Measurements from ENCODE around the gene CDK11B.
A peak's percentile ranks its signal among the peaks of the same experiment; 100 is the strongest.
"Not testable (repeated sequence)": the region's sequence is repeated elsewhere in the genome, so short reads cannot be mapped to it uniquely, and the experiment has no call there.

CDK11B gene

GRCh38 chr1:1696431-1697357, 37.9 kb upstream of the CDK11B start:
- not testable (repeated sequence) for H3K27ac ChIP-seq; DNase-seq; H3K27me3 ChIP-seq (ENCODE audit: insufficient read depth, low read depth, severe bottlenecking); H3K9me3 ChIP-seq (ENCODE audit: severe bottlenecking); H3K36me3 ChIP-seq; H3K4me3 ChIP-seq (ENCODE audit: low read depth, low read length)

- Histone ChIP-seq H3K4me3 (ENCODE audit: low read depth, low read length) (peak within 1 kb of the TSS; percentile 53), H3K27ac (peak within 1 kb of the TSS; percentile 86)
- H3K36me3 ChIP-seq; H3K9me3 ChIP-seq (ENCODE audit: severe bottlenecking); H3K27me3 ChIP-seq (ENCODE audit: insufficient read depth, low read depth, severe bottlenecking): not testable (repeated sequence)
- peak; percentile 88 for DNase-seq
- TF ChIP-seq, protein P1, sequence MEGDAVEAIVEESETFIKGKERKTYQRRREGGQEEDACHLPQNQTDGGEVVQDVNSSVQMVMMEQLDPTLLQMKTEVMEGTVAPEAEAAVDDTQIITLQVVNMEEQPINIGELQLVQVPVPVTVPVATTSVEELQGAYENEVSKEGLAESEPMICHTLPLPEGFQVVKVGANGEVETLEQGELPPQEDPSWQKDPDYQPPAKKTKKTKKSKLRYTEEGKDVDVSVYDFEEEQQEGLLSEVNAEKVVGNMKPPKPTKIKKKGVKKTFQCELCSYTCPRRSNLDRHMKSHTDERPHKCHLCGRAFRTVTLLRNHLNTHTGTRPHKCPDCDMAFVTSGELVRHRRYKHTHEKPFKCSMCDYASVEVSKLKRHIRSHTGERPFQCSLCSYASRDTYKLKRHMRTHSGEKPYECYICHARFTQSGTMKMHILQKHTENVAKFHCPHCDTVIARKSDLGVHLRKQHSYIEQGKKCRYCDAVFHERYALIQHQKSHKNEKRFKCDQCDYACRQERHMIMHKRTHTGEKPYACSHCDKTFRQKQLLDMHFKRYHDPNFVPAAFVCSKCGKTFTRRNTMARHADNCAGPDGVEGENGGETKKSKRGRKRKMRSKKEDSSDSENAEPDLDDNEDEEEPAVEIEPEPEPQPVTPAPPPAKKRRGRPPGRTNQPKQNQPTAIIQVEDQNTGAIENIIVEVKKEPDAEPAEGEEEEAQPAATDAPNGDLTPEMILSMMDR (IDR thresholded peaks at IDR 0.05; ENCODE audit: low read depth, low read length): 0 out of 2 replicates have a peak, but pooled peaks have one; percentile 2
Measured at GRCh38 chr1:1692714-1693647, 34.2 kb upstream of the CDK11B start, which contains the start of gene SLC35E2B. Gene SLC35E2B, minus strand, starts transcription at chr1:1692795. Its CDS starts 16,096 bp downstream, at chr1:1676699.

- H3K36me3 ChIP-seq; H3K9me3 ChIP-seq (ENCODE audit: severe bottlenecking); H3K27me3 ChIP-seq (ENCODE audit: insufficient read depth, low read depth, severe bottlenecking): not testable (repeated sequence)
- DNase-seq: peak; percentile 62
- H3K4me3 ChIP-seq (ENCODE audit: low read depth, low read length): peak overlapping the region; percentile 53
- H3K27ac ChIP-seq: peak overlapping the region; percentile 86
Measured at GRCh38 chr1:1692324-1692713, 33.5 kb upstream of the CDK11B start.

DNA sequence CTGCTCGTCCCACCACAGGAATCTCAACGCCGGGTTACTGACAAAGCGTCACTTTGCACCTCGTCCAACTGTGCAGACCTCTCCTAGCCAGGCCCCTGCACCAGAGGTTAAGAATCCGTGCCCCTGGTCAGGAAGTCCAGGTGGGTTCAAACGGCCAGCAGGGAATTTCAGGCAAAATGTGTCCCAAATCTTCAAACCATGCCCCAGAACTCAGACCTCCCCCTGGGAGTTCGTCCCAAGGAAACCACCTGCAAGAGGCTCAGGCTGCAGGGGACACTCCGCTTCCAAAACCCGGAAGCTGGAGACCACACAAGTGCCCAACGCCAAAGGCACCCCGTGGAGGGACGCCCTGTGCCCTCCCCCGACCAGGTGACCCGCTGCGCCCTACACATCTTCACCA, 32.6 kb upstream of the CDK11B start:
- not testable (repeated sequence) for H3K4me3 ChIP-seq (ENCODE audit: low read depth, low read length); H3K9me3 ChIP-seq (ENCODE audit: severe bottlenecking); DNase-seq; H3K36me3 ChIP-seq; H3K27me3 ChIP-seq (ENCODE audit: insufficient read depth, low read depth, severe bottlenecking); H3K27ac ChIP-seq

- not testable (repeated sequence) for DNase-seq; H3K9me3 ChIP-seq (ENCODE audit: severe bottlenecking); H3K36me3 ChIP-seq; H3K27ac ChIP-seq; H3K27me3 ChIP-seq (ENCODE audit: insufficient read depth, low read depth, severe bottlenecking); H3K4me3 ChIP-seq (ENCODE audit: low read depth, low read length)
Measured at GRCh38 chr1:1689526-1689925, 30.7 kb upstream of the CDK11B start.

- TF ChIP-seq, protein P1 (IDR thresholded peaks at IDR 0.05; ENCODE audit: low read depth, low read length): no peak
- no peak overlapping the region for H3K27ac ChIP-seq
- no peak for DNase-seq
- H3K27me3 ChIP-seq (ENCODE audit: insufficient read depth, low read depth, severe bottlenecking): no peaks in the 10 kb centered on the region
- no peaks in the 10 kb centered on the region for H3K9me3 ChIP-seq (ENCODE audit: severe bottlenecking)
- H3K36me3 ChIP-seq: peaks cover 3% of the 10 kb centered on the region; the same call in 1 of the 2 replicates
- no peak overlapping the region for H3K4me3 ChIP-seq (ENCODE audit: low read depth, low read length)
Measured at GRCh38 chr1:1687846-1688245, 29.0 kb upstream of the CDK11B start.

DNA sequence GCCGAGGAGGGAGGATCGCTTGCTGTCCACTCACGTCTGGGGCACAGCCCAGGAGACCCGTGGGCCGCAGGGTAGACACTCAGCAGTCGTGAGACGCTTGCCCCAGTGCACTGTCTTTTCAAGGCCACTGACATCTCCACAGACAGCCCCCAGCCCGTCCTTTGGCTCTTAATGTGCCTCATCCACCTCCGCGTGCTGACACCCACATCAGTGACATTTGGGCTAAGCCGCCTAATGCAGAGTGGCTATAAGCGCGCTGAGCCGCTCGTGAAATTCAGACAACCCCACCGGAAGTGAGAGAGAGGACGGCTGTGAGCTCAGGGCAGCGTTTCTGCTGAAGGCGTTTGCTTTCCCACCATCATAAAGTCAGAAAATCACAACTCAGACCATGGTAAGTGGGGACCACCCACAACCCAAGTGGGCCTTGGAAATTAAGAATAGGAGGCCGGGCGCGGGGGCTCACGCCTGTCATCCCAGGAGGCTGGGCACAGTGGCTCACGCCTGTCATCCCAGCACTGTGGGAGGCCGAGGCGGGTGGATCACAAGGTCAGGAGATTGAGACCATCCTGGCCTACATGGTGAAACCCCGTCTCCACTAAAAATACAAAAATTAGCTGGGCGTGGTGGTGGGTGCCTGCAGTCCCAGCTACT, 25.4 kb upstream of the CDK11B start:
- Histone ChIP-seq H3K9me3 (ENCODE audit: severe bottlenecking) (no peaks in the 10 kb centered on the region), H3K27ac (peak overlapping the region; percentile 59), H3K4me3 (ENCODE audit: low read depth, low read length) (peak overlapping the region; percentile 9; the same call in 1 of the 2 replicates), H3K36me3 (peaks cover 6% of the 10 kb centered on the region), H3K27me3 (ENCODE audit: insufficient read depth, low read depth, severe bottlenecking) (no peaks in the 10 kb centered on the region)
- peak; percentile 52 for DNase-seq
- TF ChIP-seq, protein P1 (IDR thresholded peaks at IDR 0.05; ENCODE audit: low read depth, low read length): no peak
